NCI-H146 (cell line): Measurements from ENCODE around the gene CDC14A.
A peak's percentile ranks its signal among the peaks of the same experiment; 100 is the strongest.

Experiments used
- DNase-seq: peaks from one replicate; lab custom pipeline; 2025; lab: John Stamatoyannopoulos, UW

CDC14A gene

DNA sequence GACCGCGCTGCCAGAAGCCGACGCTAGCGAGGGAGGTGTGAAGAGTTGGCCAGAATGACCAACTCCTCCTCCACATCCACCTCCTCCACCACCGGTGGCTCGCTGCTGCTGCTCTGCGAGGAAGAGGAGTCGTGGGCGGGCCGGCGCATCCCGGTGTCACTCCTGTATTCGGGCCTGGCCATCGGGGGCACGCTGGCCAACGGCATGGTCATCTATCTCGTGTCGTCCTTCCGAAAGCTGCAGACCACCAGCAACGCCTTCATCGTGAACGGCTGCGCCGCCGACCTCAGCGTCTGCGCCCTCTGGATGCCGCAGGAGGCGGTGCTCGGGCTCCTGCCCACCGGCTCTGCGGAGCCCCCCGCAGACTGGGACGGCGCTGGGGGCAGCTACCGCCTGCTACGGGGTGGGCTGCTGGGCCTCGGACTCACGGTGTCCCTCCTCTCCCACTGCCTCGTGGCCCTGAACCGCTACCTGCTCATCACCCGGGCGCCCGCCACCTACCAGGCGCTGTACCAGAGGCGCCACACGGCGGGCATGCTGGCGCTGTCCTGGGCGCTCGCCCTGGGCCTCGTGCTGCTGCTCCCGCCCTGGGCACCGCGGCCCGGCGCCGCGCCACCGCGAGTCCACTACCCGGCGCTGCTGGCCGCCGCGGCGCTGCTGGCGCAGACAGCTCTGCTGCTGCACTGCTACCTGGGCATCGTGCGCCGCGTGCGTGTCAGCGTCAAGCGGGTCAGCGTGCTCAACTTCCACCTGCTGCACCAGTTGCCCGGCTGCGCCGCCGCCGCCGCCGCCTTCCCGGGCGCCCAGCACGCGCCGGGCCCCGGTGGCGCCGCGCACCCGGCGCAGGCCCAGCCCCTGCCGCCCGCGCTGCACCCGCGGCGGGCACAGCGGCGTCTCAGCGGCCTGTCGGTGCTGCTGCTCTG is 186.9 kb downstream of the CDC14A start:
- DNase-seq = peak; percentile 66

DNA sequence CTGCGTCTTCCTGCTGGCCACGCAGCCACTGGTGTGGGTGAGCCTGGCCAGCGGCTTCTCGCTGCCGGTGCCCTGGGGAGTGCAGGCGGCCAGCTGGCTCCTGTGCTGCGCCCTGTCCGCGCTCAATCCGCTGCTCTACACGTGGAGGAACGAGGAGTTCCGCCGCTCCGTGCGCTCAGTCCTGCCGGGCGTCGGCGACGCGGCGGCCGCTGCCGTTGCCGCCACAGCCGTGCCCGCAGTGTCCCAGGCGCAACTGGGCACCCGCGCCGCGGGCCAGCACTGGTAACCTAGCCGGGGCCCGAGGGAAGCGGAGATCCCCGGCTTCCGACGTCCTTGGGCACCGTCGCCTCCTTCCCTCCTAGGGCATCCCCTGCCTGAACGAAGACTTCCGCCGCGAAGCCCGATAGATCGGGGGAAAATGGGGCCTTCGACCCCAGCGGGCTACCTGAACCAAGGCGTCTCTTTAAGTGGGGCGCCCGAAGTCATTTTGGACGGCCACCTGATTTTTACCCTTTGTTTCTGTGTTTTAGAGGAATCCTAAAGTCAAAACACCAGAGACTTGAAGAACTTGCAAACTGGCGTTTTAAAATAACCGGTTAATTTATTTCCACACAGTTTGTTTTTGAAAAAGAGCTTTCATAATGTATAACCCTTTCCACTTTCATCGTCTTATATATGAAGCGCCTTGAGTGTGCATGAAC is 187.7 kb downstream of the CDC14A start:
- peak; percentile 66 for DNase-seq

GRCh38 chr1:100542285-100542684 is 190.0 kb downstream of the CDC14A start:
- peak; percentile 39 for DNase-seq

- DNase-seq = peak; percentile 7
Measured at GRCh38 chr1:100543640-100544039, 191.3 kb downstream of the CDC14A start.

GRCh38 chr1:100544791-100545190 is 192.5 kb downstream of the CDC14A start:
- DNase-seq = no peak

DNA sequence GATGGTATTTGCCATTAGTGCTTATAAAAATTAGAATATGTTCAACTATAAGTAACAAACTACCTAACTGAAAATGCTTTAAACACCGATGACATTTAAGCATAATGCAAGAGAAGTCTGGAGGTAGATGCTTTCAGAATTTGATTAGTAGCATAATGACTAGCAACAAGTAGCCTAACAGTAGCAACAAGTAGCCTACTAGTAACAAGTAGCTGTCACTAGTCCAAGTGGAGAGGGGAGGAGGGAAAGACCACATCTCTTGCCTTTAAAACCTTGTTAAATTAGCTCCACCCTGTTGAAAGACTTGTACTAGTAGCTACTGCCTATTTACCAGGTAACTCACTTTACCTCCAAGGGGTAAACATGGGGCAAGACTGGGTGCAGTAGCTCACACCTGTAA is 193.5 kb downstream of the CDC14A start:
- no peak for DNase-seq

DNA sequence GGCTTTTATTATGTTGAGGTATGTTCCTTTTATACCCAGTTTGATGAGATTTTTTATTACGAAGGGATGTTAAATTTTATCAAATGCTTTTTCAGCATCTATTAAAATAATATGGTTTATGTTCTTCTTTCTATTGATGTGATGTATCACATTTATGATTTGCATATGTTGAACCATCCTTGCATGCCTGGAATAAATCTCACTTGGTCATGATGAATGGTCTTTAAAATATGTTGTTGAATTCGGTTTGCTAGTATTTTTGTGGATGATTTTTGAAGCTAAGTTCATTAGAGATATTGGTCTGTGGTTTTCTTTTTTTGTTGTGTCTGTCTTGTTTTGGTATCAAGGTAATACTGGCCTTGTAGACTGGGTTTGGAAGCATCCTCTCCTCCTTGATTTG is 199.7 kb downstream of the CDC14A start:
- DNase-seq = no peak

DNA sequence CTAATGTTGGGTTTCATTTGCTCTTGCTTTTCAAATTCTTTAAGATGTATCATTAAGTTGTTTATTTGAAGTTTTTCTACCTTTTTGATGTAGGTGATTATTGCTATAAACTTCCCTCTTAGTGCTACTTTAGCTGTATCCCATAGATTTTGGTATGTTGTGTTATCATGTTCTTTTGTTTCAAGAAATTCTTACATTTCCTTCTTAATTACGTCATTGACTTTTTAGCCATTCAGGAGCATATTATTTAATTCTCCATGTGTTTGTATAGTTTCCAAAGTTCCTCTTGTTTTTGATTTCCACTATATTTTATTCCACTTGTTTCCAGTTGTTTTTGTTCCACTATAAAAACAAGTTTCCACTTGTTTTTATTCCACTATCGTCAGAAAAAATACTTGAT is 200.6 kb downstream of the CDC14A start:
- no peak for DNase-seq

GRCh38 chr1:100556181-100556580 is 203.9 kb downstream of the CDC14A start:
- DNase-seq = no peak

- DNase-seq = no peak
Measured at GRCh38 chr1:100556925-100557605, 204.8 kb downstream of the CDC14A start.

DNA sequence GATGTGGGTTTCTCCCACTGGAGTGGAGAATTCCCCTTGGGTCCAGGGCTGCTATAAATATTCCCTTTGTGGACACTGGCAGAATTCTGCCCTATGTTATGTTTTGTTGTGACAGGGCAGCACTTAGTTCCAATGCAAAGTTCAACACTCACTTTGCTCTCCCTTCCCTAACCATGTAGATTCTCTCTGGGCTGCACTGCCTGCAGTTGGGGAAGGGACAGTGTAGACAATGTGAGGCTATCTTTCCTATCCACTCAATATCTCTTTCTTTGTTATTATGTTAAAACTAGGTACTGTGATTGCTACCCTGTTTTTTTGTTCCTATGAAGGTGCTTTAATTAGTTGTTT is 205.3 kb downstream of the CDC14A start:
- DNase-seq = no peak

DNA sequence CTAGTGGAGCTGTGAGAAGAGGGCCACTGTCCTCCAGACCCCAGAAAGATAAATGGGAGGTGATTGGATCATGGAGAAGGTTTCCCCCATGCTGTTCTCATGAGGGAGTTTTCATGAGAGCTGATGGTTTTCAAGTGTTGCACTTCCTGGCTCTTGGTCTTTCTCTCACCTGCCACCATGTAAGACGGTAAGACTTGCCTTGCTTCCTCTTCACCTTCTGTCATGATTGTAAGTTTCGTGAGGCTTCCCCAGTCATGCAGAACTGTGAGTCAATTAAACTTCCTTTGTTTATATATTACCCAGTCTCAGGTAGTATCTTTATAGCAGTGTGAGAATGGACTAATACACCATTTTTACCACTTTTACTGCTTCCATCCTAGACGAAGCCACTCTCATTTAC is 213.2 kb downstream of the CDC14A start:
- no peak for DNase-seq

GRCh38 chr1:100565937-100566699 is 213.8 kb downstream of the CDC14A start:
- DNase-seq = no peak

DNA sequence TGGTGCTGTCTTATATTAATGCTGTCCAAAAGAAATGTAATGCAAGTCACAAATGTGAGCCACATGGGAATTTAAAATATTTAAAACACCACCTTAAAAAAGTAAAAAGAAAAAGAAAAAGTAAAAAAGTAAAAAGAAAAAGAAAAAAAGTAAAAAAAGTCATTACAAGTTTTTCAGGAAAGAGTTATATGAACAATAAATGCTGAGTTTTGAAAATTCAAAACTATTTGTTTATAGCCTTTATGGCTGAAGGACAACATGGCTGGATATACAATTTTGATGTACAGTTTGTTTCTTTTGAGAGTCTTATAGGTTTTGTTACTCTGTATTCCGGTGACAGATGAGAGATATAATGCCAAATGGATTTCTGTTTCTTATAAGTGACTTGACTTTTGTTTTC is 214.8 kb downstream of the CDC14A start:
- no peak for DNase-seq
